Suprapubic skin (tissue), 4 donors: ENCODE measurements around the gene APEH. TPM values are rescaled to one million over a fixed set of nuclear protein-coding genes. Genes with fewer than 3 reads are reported as not detected.

ENCODE experiments used
- DNase-seq, 2 donors: peaks; one replicate each; pipeline ENCODE4 v3.0.0-alpha.2; 2019; ENCODE audit warnings: low spot score in 2 of 2
- H3K27ac ChIP-seq: fragments of 200-600 bp; sonication (generic); one replicate; pipeline ENCODE4 v1.5.1; 2019
- H3K27me3 ChIP-seq: fragments of 200-600 bp; sonication (generic); one replicate; pipeline ENCODE4 v1.5.1; 2019
- H3K36me3 ChIP-seq: fragments of 200-600 bp; sonication (generic); one replicate; pipeline ENCODE4 v1.5.1; 2019
- H3K4me1 ChIP-seq: fragments of 200-600 bp; sonication (generic); one replicate; pipeline ENCODE4 v1.5.1; 2019
- H3K4me3 ChIP-seq: fragments of 200-600 bp; sonication (generic); one replicate; pipeline ENCODE4 v1.5.1; 2019; ENCODE audit warnings: mild to moderate bottlenecking
- H3K9me3 ChIP-seq: fragments of 200-600 bp; sonication (generic); one replicate; pipeline ENCODE4 v1.5.1; 2019
- CTCF ChIP-seq, 2 donors: fragments of 200-600 bp in 1 of 2; fragments of 450-650 bp in 1 of 2; sonication (generic) in 1 of 2; IDR thresholded peaks; one replicate each; pipeline ENCODE4 v1.5.1; 2016 to 2019; ENCODE audit warnings: antibody characterized with exemption in 2 of 2, mild to moderate bottlenecking in 1 of 2, moderate library complexity in 1 of 2
- EP300 ChIP-seq: sonication (generic); formaldehyde crosslinking; IDR thresholded peaks from one replicate; pipeline ENCODE4 v1.6.1; 2017; ENCODE audit warnings: antibody characterized with exemption
- POLR2A ChIP-seq, 2 donors: fragments of 450-650 bp; IDR thresholded peaks; one replicate each; pipeline ENCODE4 v1.6.1; 2017; ENCODE audit warnings: antibody characterized with exemption in 2 of 2, mild to moderate bottlenecking in 2 of 2, moderate library complexity in 2 of 2
- POLR2AphosphoS5 ChIP-seq, 3 donors: sonication (generic); formaldehyde crosslinking; IDR thresholded peaks; one replicate each; pipeline ENCODE4 v1.6.1; 2017; ENCODE audit warnings: antibody characterized with exemption in 3 of 3
- WGBS: methylation state at CpG from one replicate; pipeline ENCODE4 v1.1.5; 2018; 5-methylcytosine and 5-hydroxymethylcytosine counted together
- total RNA-seq, 4 donors: library from RNA; depleted of rRNA; stranded (reverse); fragments of >200 nt; gene quantifications; one replicate each; pipeline ENCODE4 v1.1.0, GENCODE V29; 2016

APEH gene
- total RNA-seq, 4 donors from 2014 or later, result 81.8 to 103 (median 91.2) TPM

DNA sequence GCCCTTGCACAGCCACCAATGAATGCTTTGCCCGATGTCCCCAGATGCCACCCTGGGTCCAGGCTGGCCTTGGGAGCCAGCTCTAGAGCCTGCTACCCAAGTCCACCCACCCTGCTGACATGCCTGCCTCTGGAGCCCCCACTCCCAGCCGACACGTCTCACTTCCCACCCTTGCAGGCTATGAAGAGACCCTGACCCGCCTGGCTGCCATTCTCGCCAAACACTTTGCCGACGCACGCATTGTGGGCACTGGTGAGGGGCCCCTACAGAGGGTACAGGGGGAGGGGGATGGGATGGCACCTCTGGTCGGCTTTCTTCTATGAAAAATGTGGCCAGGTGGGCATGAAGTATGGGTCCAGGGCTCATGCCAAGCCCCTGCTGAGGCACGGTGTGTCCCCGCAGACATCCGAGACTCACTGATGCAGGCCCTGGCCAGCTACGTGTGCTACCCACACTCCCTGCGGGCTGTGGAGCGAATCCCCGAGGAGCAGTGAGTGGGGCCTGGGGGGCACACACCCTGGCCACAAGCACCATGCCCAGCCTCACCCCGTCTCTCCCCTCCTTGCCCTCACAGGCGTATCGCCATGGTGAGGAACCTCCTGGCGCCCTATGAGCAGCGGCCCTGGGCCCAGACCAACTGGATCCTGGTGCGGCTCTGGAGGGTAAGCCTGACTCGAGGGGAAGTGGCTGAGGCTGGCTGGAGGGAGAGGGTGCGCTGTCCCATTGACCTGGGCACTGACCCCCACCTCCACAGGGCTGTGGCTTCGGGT is 39.4 kb downstream of the APEH start:
- WGBS, result 94% methylated on average over 13 of the region's 25 CpGs
- H3K27ac ChIP-seq, result no peak overlapping the region
- H3K27me3 ChIP-seq, result no peaks in the 10 kb centered on the region
- TF ChIP-seq POLR2A (IDR thresholded peaks at IDR 0.05), result no peak
- no peak for TF ChIP-seq CTCF (IDR thresholded peaks at IDR 0.05)
- no peak for TF ChIP-seq POLR2AphosphoS5 (IDR thresholded peaks at IDR 0.05)
- no peak for TF ChIP-seq EP300
- no peak overlapping the region for H3K4me3 ChIP-seq
- H3K4me1 ChIP-seq, result peaks cover 12% of the 10 kb centered on the region
- H3K36me3 ChIP-seq, result peaks cover 19% of the 10 kb centered on the region
- H3K9me3 ChIP-seq, result no peaks in the 10 kb centered on the region
- DNase-seq, result no peak

- 95% methylated on average over 3 of the region's 13 CpGs for WGBS
- H3K36me3 ChIP-seq, result peaks cover 17% of the 10 kb centered on the region
- H3K4me1 ChIP-seq, result peaks cover 26% of the 10 kb centered on the region
- H3K27ac ChIP-seq, result no peak overlapping the region
- H3K4me3 ChIP-seq, result no peak overlapping the region
- TF ChIP-seq POLR2A (IDR thresholded peaks at IDR 0.05), result no peak
- no peak for TF ChIP-seq POLR2AphosphoS5 (IDR thresholded peaks at IDR 0.05)
- TF ChIP-seq EP300, result no peak
- TF ChIP-seq CTCF (IDR thresholded peaks at IDR 0.05), result no peak
- H3K27me3 ChIP-seq, result no peaks in the 10 kb centered on the region
- DNase-seq, result peak in 1 of 2 donors; percentile 55
- H3K9me3 ChIP-seq, result no peaks in the 10 kb centered on the region
Measured at GRCh38 chr3:49714728-49715550, 40.8 kb downstream of the APEH start.

GRCh38 chr3:49715611-49716121 is 41.5 kb downstream of the APEH start:
- 83% methylated on average over 9 of the region's 13 CpGs for WGBS
- peaks cover 20% of the 10 kb centered on the region for H3K36me3 ChIP-seq
- peaks cover 33% of the 10 kb centered on the region for H3K4me1 ChIP-seq
- H3K9me3 ChIP-seq, result no peaks in the 10 kb centered on the region
- TF ChIP-seq CTCF (IDR thresholded peaks at IDR 0.05) (no peak), EP300 (no peak), POLR2AphosphoS5 (IDR thresholded peaks at IDR 0.05) (no peak), POLR2A (IDR thresholded peaks at IDR 0.05) (no peak)
- DNase-seq, result peak in 1 of 2 donors; percentile 77
- H3K4me3 ChIP-seq, result no peak overlapping the region
- no peaks in the 10 kb centered on the region for H3K27me3 ChIP-seq
- no peak overlapping the region for H3K27ac ChIP-seq

- H3K27ac ChIP-seq, result no peak overlapping the region
- H3K27me3 ChIP-seq, result no peaks in the 10 kb centered on the region
- H3K4me1 ChIP-seq, result peaks cover 35% of the 10 kb centered on the region
- H3K9me3 ChIP-seq, result no peaks in the 10 kb centered on the region
- WGBS, result 95% methylated on average over 7 of the region's 7 CpGs
- peaks cover 25% of the 10 kb centered on the region for H3K36me3 ChIP-seq
- no peak for DNase-seq
- no peak overlapping the region for H3K4me3 ChIP-seq
- TF ChIP-seq POLR2A (IDR thresholded peaks at IDR 0.05) (no peak), CTCF (IDR thresholded peaks at IDR 0.05) (no peak), EP300 (no peak), POLR2AphosphoS5 (IDR thresholded peaks at IDR 0.05) (no peak)
Measured at GRCh38 chr3:49716169-49716568, 42.0 kb downstream of the APEH start.
